Stimulated activated CD4-positive, alpha-beta T cell treated with anti-CD3 and anti-CD28 coated beads, TNF-alpha, amount 100 ng/mL, for 4 hours (primary cell): Measurements from ENCODE around the gene TBC1D22A.
"Not testable (repeated sequence)": the region's sequence is repeated elsewhere in the genome, so short reads cannot be mapped to it uniquely, and the experiment has no call there.

Experiments used
- DNase-seq, 3 experiments: peaks; one replicate each; pipeline ENCODE4 v3.0.0-alpha.2; 2020; ENCODE audit warnings: low read depth in 3 of 3

The TBC1D22A gene

GRCh38 chr22:46773076-46773475 is 10.6 kb downstream of the TBC1D22A start:
- no peak for DNase-seq

GRCh38 chr22:46774253-46774979 is 12.0 kb downstream of the TBC1D22A start:
- DNase-seq, result no peak

GRCh38 chr22:46774980-46775849 is 12.8 kb downstream of the TBC1D22A start:
- DNase-seq, result no peak

DNA sequence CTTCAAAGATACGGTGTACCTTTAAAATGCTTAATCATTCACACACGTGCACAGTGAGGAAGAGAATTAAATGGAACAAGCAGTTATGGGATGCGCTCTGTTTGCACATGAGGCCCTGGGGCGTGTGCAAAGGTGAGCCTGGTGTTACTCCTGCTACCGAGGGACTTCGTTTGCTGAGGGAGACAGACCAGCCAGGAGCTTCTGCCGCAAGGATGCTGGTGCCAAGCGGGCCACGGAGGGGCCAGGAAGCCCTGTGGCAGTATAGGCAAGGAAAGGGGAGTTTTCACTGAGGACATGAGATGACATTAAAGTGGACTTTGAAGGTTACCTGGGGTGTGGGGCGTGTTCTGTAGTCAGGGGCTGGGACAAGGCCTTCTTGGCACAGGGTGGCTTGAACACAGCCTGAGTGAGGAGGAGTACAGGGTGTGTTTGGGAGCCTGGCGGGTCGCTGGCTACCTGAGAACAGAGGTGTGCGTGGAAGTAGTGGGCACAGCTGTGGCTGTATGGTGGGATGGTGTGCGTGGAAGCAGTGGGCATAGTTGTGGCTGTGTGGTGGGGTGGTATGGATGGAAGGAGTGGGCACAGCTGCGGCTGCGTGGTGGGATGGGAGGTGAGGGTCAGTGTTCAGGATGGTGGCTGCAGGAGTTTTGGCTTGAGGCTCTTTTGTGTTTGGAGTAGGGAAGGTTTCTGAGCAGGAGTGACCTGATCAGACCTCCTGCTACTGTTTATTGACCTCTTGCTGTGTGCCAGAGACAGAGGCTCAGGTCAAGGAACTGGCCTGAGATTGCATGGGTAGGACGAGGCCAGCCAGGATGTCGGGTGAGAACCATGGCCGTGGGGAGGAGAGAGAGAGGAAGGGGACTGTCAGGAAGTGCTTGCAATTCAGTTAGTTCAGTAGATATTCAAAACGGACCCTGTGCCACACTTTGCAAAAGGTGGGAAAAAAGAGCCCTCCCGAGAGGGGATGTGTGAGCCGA is 13.7 kb downstream of the TBC1D22A start:
- no peak for DNase-seq

DNA sequence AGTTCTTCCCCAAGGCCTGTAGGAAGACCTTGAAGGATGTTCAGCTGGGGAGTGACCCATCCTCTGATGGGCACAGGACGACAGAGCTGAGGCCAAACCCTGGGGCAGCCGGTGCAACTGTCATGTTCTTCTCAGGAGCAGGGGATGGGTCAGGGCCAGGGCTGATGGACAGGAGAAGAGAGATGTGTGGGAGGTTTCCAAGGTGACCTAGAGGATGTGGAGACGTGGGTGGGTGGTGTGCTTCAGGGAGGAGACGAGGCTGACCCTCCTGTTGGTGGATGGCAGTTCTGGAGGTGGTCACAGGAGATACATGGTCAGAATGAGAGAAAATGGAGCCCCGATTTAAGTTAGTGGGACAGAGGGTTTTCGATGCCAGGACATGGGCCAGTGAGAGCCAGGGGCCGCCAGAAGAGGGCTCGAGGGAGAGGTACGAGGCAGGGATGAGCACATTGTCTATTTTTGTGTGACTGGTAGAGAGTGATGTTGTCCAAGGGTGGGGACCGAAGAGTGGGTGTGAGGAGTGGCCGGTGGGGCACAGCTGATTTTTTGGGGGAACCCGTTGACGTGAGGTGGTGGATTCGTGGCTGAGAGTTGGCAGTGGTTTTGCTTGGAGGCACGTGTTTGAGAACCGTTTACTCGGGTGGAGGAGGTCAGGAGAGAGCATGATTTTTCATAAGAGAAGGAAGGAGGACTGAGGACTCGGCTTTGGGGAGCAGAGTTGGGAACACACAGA is 14.6 kb downstream of the TBC1D22A start:
- no peak for DNase-seq

DNA sequence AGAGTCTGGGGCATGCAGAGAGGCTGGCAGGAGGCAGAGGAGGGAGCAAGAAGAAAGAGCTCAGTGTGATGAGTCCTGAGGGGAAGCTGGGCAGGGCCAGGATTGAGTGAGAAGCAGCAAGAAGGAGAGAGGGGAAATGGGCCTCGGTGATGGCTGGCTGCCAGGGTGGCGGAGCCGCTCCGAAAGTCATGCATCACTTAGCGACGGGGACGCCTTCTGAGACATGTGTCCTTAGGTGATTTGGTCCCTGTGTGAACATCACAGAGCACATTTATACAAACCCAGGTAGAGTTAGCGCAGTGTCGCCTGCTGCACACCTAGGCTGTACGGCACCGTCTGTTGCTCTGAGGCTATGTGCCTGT is 15.1 kb downstream of the TBC1D22A start:
- peak in 1 of 3 experiments; percentile 34 for DNase-seq

DNA sequence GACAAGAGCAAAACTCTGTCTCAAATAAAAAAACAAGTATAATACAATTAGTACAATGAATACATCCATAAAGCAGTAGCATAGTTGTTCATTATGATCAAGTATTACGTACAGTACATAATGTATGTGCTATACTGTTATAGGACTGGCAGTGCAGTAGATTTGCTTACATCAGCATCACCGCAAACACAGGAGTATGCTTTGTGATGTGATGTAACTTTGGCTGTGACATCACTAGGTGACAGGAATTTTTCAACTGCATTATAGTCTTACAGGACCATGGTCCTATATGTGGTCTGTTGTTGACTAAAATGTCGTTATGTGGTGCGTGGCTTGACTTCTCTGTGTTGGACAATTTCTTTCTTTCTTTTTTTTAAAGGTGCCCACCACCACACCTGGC is 16.6 kb downstream of the TBC1D22A start:
- no peak for DNase-seq

- DNase-seq, result no peak
Observed at GRCh38 chr22:46779651-46780050, 17.2 kb downstream of the TBC1D22A start.

DNA sequence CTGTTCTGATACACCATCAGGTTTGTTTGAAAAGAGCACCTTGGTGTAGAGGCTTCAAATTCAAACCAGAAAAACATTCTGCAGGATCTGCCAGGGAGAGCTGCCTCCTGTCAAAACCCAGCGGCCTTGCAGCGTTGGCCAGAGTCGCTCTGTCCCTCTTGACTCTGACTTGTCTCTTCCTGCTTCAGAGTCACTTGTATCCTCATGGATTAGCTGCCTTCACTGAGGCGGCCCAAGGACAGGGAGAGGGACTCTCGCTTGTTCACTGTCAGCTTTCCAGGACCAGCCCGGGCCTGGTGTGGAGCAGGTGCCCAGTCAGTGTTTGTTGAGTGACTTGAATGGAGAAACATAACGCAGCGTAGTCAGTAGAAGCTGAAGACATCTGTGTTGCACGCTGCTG is 18.0 kb downstream of the TBC1D22A start:
- DNase-seq, result no peak

DNA sequence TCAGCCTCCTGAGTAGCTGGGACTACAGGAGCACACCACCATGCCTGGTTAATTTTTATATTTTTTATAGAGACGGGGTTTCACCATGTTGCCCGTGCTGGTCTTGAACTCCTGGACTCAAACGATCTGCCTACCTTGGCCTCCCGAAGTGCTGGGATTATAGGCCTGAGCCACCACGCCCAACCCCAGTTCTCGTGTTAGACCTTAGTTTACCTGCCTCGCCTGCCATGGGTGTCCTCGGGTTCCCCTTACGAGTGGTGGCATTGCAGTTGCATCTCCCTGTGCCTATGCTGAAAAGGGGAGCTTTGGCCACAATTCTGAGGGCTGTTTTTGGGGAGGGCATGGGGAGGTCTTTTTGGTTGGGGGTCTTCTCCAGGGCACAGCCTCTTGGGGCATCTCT is 18.8 kb downstream of the TBC1D22A start:
- no peak for DNase-seq

- DNase-seq, result not testable (repeated sequence)
Observed at GRCh38 chr22:46782200-46782599, 19.8 kb downstream of the TBC1D22A start.

DNA sequence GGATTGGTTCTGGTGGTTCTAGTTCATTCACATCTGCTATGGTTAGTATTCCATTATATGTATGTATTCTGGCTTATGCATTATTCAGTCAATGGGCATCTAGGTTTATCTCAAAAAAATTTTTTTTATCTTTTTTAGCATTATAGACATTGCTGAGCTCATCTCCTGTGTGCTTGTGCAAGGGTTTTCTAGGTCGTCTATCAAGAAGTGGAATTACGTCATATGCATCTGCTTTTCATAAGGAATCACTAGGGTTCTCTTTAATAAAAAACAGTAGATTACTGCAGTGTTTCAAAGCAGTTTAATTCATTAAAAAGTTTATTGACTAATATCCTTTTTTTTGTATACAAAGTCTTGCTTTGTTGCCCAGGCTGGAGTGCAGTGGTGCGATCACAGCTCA is 21.3 kb downstream of the TBC1D22A start:
- DNase-seq, result no peak

- DNase-seq, result no peak
Observed at GRCh38 chr22:46788441-46789172, 26.2 kb downstream of the TBC1D22A start.

GRCh38 chr22:46789992-46790391 is 27.5 kb downstream of the TBC1D22A start:
- no peak for DNase-seq

GRCh38 chr22:46791201-46791731 is 28.8 kb downstream of the TBC1D22A start:
- DNase-seq, result peak; percentile 37 to 69 (median 63)

- DNase-seq, result no peak
Observed at GRCh38 chr22:46792061-46792796, 29.8 kb downstream of the TBC1D22A start.

DNA sequence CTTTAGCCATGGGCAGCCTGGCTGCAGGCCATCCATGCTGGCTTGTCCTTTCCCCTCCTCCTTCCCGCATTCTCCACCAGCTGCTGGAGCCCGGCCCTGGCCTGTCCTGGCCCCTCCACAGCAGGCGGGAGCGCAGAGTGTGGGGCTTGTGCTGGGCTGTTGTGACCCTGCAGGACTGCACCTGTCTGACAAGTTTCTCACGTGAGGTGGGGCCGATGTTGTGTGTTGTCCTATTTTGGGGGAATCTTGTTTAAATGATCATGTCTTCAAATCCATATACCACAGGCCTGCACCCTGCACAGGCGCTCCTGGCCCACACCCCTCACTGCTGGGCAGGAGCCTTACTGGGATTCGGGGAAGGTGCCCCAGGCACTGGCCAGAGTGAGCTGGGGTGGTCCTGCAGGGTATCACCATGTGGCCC is 30.4 kb downstream of the TBC1D22A start:
- no peak for DNase-seq

- DNase-seq, result no peak
Observed at GRCh38 chr22:46793497-46793896, 31.0 kb downstream of the TBC1D22A start.

- DNase-seq, result no peak
Observed at GRCh38 chr22:46794067-46794466, 31.6 kb downstream of the TBC1D22A start.

DNA sequence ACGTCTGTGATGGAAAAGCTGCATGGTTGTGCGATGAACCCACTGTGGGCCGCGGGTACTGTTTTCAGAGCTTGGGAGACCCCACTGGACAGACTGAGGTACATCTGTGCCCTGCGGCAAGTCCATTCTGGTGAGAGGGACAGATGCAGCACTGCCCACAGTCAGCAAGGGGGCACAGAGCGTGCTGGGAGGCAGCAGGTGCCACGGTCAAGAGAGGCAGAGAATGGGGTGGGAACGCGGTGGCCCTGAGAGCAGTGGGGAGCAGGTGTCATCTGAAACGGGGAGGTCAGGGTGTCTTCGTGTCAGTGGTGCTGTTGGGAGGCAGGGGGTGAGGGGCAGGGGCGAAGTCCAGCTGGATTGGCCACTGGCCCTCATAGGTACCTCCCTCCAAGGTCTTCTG is 32.0 kb downstream of the TBC1D22A start:
- no peak for DNase-seq
